GM23248 (cell line): ENCODE measurements around the gene RHPN2.

Experiments used
- EZH2 ChIP-seq: fragments of 200-600 bp; sonication (generic); IDR thresholded peaks from 2 replicates; pipeline ENCODE4 v1.6.1; 2018; ENCODE audit warnings: antibody characterized with exemption, mild to moderate bottlenecking; ENCODE audit not compliant: insufficient read depth, poor library complexity, severe bottlenecking
- EZH2phosphoT487 ChIP-seq: fragments of 200-600 bp; sonication (generic); IDR thresholded peaks from 2 replicates; pipeline ENCODE4 v1.6.1; 2018; ENCODE audit warnings: antibody characterized with exemption, moderate library complexity, mild to moderate bottlenecking, low read depth; ENCODE audit not compliant: insufficient read depth

DNA sequence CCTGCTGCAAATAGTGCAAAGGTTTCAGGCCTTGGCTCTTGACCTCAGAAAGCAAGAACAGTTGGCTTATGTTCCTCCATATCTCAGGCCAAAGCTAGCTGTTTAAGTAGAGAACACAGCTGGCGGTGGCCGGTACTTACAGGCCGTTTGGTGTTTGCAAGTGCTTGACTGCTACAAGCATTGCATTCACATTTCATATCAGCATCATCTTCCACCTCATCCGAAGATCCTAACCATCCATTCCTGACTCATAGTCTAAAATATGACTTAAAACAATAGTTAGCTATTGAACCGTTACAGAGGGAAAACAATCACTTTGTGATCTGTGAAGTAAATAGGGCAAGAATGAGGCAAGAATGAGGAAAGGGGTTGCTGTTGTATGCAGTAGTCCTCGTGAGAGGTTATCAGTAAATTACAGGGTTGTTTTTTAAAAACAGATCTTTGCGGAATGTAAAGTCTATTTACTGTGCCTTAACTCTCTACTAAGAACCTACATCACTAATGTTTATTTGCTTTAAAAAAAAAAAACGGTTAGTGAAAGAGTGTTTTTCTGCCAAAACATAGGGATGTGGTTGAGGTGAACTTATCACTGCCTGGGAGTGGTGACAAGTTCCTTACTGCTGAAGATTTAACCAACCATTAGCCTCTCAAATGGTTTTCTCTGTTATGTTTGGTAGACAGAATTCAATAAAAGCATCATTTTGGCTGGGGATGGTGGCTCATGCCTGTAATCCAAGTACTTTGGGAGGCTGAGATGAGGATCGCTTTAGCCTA is 45.6 kb upstream of the RHPN2 start:
- TF ChIP-seq EZH2 (no peak), EZH2phosphoT487 (no peak)
